Fibroblast of pulmonary artery (primary cell): Measurements from ENCODE around the gene KRTAP13-4.

ENCODE experiments used
- DNase-seq: peaks from one replicate; pipeline ENCODE4 v3.0.0-alpha.2; 2010; ENCODE audit warnings: low read depth
- H3K4me3 ChIP-seq: replicated peaks from 2 replicates; pipeline ENCODE4 v1.5.1; 2011; ENCODE audit warnings: low read depth, mild to moderate bottlenecking, control low read depth, low read length, moderate library complexity
- CTCF ChIP-seq: IDR thresholded peaks from 2 replicates; pipeline ENCODE4 v1.5.1; 2011; ENCODE audit warnings: mild to moderate bottlenecking, control low read depth, low read length, inconsistent platforms; ENCODE audit errors: missing control alignments

Gene KRTAP13-4

GRCh38 chr21:30430170-30430655 is at the start of gene KRTAP13-4:
Gene KRTAP13-4 (plus strand): TSS chr21:30430220. CDS start chr21:30430276, 56 bp downstream.
- TF ChIP-seq CTCF: no peak
- no peak within 1 kb of the TSS for H3K4me3 ChIP-seq
- no peak for DNase-seq

GRCh38 chr21:30382201-30382600 is 47.8 kb upstream of the KRTAP13-4 start:
- no peak overlapping the region for H3K4me3 ChIP-seq
- TF ChIP-seq CTCF: no peak

GRCh38 chr21:30391492-30392025 is 38.5 kb upstream of the KRTAP13-4 start:
- H3K4me3 ChIP-seq: no peak overlapping the region
- no peak for TF ChIP-seq CTCF
- DNase-seq: no peak

More at GRCh38 chr21:30382201-30382600, 47.8 kb upstream of the KRTAP13-4 start:
- no peak for DNase-seq

GRCh38 chr21:30395731-30396130 is 34.3 kb upstream of the KRTAP13-4 start, which contains the start of gene KRTAP13-1:
Gene KRTAP13-1 (plus strand): TSS chr21:30396031. CDS start chr21:30396087, 56 bp downstream.
- no peak within 1 kb of the TSS for H3K4me3 ChIP-seq
- no peak for DNase-seq
- TF ChIP-seq CTCF: no peak

- H3K4me3 ChIP-seq: no peak overlapping the region
- peak; percentile 74 for DNase-seq
Observed at GRCh38 chr21:30408782-30409494, 21.1 kb upstream of the KRTAP13-4 start.

GRCh38 chr21:30415993-30416392 is 14.0 kb upstream of the KRTAP13-4 start:
- TF ChIP-seq CTCF: no peak
- no peak for DNase-seq
- no peak overlapping the region for H3K4me3 ChIP-seq

More at GRCh38 chr21:30408782-30409494, 21.1 kb upstream of the KRTAP13-4 start:
- peak; percentile 40 for TF ChIP-seq CTCF
